ENCODE measurements around the gene TCF7L2.

Gene TCF7L2

DNA sequence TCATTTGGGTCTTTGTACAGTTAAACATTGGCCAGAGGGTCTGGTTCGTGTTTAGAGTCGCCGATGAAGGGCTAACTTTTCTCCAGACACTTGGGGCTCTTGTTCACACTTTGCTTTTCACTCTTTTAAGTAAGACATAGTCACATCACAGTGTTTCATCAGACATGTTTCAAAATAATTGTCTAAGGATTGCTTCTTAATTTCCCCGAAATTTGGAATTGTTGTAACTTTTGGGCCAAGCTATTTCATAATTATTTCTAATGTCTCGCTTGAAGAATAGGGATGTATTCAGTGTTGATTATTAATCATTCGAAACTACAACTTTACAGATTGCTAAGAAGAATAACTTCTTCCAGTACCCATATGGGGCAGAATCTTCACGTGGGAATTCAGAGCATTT lies 92.8 kb downstream of the TCF7L2 start:
- H3K27me3 Mint-ChIP-seq (ENCODE audit: low read depth) = no peaks in the 10 kb centered on the region
- no peaks in the 10 kb centered on the region for H3K9me3 Mint-ChIP-seq
- no peak overlapping the region for H3K27ac Mint-ChIP-seq
- peaks cover 55% of the 10 kb centered on the region for H3K36me3 Mint-ChIP-seq (ENCODE audit: low read depth)
- H3K4me3 Mint-ChIP-seq = no peak overlapping the region
- TF ChIP-seq, protein P1, sequence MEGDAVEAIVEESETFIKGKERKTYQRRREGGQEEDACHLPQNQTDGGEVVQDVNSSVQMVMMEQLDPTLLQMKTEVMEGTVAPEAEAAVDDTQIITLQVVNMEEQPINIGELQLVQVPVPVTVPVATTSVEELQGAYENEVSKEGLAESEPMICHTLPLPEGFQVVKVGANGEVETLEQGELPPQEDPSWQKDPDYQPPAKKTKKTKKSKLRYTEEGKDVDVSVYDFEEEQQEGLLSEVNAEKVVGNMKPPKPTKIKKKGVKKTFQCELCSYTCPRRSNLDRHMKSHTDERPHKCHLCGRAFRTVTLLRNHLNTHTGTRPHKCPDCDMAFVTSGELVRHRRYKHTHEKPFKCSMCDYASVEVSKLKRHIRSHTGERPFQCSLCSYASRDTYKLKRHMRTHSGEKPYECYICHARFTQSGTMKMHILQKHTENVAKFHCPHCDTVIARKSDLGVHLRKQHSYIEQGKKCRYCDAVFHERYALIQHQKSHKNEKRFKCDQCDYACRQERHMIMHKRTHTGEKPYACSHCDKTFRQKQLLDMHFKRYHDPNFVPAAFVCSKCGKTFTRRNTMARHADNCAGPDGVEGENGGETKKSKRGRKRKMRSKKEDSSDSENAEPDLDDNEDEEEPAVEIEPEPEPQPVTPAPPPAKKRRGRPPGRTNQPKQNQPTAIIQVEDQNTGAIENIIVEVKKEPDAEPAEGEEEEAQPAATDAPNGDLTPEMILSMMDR (IDR thresholded peaks at IDR 0.05; ENCODE audit: unreplicated experiment in 3 of 3) = no peak
- peaks cover 28% of the 10 kb centered on the region for H3K4me1 Mint-ChIP-seq

DNA sequence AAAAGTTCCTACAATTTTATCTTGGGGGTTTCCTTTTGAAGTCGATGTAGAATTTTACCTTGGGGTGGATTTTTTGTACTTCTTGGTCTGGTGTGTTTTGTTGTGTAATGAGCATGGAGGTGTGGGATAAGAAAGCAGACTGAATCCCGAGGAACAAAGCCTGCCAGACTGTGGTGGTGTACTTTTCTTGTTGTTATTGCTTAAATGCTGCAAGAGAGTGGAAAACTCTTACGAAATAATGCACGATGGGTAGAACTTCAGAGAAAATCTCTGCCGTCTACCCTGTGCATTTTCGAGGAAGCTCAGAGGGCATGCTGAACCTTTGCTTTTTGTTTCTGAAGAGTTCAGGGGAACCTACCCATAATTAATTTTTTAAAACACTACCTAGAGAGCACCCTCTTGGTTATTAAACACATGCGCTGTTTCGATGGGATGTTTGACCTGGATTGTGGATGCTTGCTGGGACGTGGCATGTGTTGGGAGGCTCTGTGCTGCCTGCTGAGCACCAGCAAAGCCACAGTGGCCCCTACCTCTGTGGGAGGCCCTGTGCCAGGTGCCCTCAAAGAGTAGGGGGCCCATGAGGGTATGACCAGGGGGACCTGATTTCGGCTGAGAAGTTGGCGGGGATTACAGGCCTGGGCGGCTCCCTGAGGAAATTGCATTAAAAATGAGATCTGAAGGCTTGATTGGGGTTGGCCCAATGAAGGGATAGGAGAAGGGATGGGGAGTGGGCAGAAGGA lies 94.1 kb downstream of the TCF7L2 start:
- H3K9me3 Mint-ChIP-seq = no peaks in the 10 kb centered on the region
- no peak overlapping the region for H3K27ac Mint-ChIP-seq
- no peak overlapping the region for H3K4me3 Mint-ChIP-seq
- peaks cover 55% of the 10 kb centered on the region for H3K36me3 Mint-ChIP-seq (ENCODE audit: low read depth)
- H3K27me3 Mint-ChIP-seq (ENCODE audit: low read depth) = no peaks in the 10 kb centered on the region
- H3K4me1 Mint-ChIP-seq = peaks cover 40% of the 10 kb centered on the region
- TF ChIP-seq, protein P1 (IDR thresholded peaks at IDR 0.05; ENCODE audit: unreplicated experiment in 3 of 3) = no peak

DNA sequence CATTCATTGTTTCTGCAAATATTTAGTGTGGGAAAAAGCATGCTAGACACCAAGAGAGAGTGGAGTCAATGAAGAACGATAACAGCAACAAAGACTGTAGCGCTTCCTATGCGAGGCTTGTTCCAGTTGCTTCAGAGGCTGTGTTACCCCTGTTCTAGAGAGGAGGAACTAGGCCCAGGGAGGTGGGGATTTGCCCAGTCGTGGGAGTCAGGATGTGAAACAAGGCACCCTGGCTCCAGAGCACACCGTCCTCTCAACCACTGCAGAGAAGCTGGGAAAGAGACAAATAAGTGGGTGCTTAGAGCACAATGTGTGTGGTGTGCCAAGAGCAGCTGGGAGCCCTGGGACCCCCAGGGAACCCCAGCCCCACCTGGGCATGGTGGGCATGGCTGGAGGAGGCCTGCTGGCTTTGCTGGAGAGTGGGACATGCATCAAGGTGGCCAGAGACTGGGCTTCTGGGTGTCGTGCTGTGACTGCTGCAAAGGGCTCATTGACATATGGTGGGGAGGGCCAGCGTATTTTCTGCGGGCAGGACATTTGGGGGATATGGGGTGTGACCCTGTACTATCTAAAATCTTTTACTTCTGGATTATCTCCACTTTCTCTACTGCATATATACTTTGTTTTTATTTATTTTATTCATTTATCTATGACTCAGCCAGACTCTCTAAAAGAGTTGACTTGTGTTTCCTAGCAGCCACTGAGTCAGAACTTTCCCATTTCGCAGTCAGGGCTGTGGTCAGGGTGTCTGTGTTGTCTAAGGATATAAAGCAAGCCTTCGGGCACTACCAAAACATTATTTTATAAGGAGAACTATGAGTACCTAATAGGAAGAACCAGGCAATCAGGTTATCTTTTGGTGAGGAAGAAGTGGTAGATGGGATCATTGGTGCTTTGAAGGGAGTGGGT lies 95.4 kb downstream of the TCF7L2 start:
- H3K27me3 Mint-ChIP-seq (ENCODE audit: low read depth) = no peaks in the 10 kb centered on the region
- H3K9me3 Mint-ChIP-seq = no peaks in the 10 kb centered on the region
- H3K27ac Mint-ChIP-seq = no peak overlapping the region
- H3K4me3 Mint-ChIP-seq = no peak overlapping the region
- H3K4me1 Mint-ChIP-seq = peaks cover 46% of the 10 kb centered on the region
- H3K36me3 Mint-ChIP-seq (ENCODE audit: low read depth) = peaks cover 43% of the 10 kb centered on the region
- TF ChIP-seq, protein P1 (IDR thresholded peaks at IDR 0.05; ENCODE audit: unreplicated experiment in 3 of 3) = no peak

DNA sequence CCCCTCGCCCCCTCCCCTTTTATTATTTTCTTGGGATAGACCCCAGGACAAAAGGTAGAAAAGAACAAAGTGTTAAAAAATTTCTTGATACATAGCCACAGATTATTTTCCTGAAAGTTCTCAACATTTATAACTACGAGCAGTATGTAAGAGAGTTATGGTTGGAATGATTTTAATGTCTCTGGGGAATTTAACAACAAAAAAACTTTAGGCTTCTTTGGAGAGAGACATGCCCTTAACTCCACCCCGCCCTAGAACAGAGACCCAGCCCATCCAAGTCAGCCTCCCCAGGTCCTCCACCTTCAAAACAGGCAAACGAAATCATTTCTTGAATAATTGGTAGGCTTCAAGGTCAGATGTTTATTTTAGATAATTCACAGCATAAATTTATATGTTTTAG lies 97.1 kb downstream of the TCF7L2 start:
- peaks cover 44% of the 10 kb centered on the region for H3K36me3 Mint-ChIP-seq (ENCODE audit: low read depth)
- peaks cover 58% of the 10 kb centered on the region for H3K4me1 Mint-ChIP-seq
- TF ChIP-seq, protein P1 (IDR thresholded peaks at IDR 0.05; ENCODE audit: unreplicated experiment in 3 of 3) = no peak
- H3K27ac Mint-ChIP-seq = peak overlapping the region in 2 of 3 experiments; percentile 32 to 74
- no peak overlapping the region for H3K4me3 Mint-ChIP-seq
- H3K9me3 Mint-ChIP-seq = no peaks in the 10 kb centered on the region
- H3K27me3 Mint-ChIP-seq (ENCODE audit: low read depth) = no peaks in the 10 kb centered on the region

DNA sequence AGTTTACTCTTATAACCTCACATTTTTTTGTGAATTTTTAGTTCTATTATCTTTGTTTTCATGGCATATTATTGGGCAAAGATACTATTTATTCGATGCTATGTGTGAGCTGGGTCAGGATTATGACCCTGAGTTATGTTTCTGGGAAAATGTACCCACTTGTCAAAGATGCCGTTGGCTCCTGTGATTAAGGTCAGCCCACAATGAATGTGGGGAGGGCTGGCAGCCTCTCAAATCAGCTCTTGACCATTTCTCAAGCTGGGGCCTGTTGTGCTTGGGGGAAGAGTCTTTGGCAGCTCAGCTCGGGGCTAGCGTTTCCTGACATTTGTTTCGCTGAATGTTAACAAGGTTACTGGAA lies 97.5 kb downstream of the TCF7L2 start:
- H3K27ac Mint-ChIP-seq = peak overlapping the region; percentile 32 to 86 (median 74)
- H3K27me3 Mint-ChIP-seq (ENCODE audit: low read depth) = no peaks in the 10 kb centered on the region
- peaks cover 41% of the 10 kb centered on the region for H3K36me3 Mint-ChIP-seq (ENCODE audit: low read depth)
- TF ChIP-seq, protein P1 (IDR thresholded peaks at IDR 0.05; ENCODE audit: unreplicated experiment in 3 of 3) = no peak
- H3K4me3 Mint-ChIP-seq = no peak overlapping the region
- H3K4me1 Mint-ChIP-seq = peaks cover 58% of the 10 kb centered on the region
- H3K9me3 Mint-ChIP-seq = no peaks in the 10 kb centered on the region

All from nephron (organoid).